PC-3 (cell line): ENCODE data around the gene PPRC1. TPM values are rescaled to one million over a fixed set of nuclear protein-coding genes. Genes with fewer than 3 reads are reported as not detected.

Experiments used
- ATAC-seq: fragments of 200-7000 bp; cut with Tn5 transposase; 2 replicates; pipeline ENCODE4 v1.9.1; 2020; ENCODE audit warnings: mild to moderate bottlenecking, moderate library complexity
- BruUV-seq: library from RNA; stranded (reverse); fragments of 400-500 nt; replicated peaks from 2 replicates; lab custom pipeline; 2021; lab: Mats Ljungman, UMichigan
- CTCF ChIA-PET: fragments of 300-600 bp; sonication (Branson Sonifier 250); formaldehyde crosslinking; loops from one replicate; lab custom pipeline; 2022; ENCODE audit warnings: antibody characterized with exemption; lab: Charles Lee
- POLR2A ChIA-PET: fragments of 300-600 bp; sonication (Branson Sonifier 250); formaldehyde crosslinking; loops from one replicate; lab custom pipeline; 2022; ENCODE audit warnings: antibody characterized with exemption; ENCODE audit not compliant: unreplicated experiment; lab: Charles Lee
- DNase-seq: peaks from one replicate; pipeline ENCODE4 v3.0.0-alpha.2; 2015
- H2AFZ ChIP-seq: fragments of 300-600 bp; sonication (generic); 2 replicates; pipeline ENCODE4 v1.6.0; 2016; ENCODE audit warnings: antibody characterized with exemption, low read length
- H3F3A ChIP-seq: fragments of 300-600 bp; sonication (generic); one replicate; pipeline ENCODE4 v1.6.0; 2017; ENCODE audit warnings: antibody characterized with exemption, low read length, control low read depth, mild to moderate bottlenecking; ENCODE audit not compliant: unreplicated experiment
- H3K27ac ChIP-seq: fragments of 300-600 bp; sonication (generic); 2 replicates; pipeline ENCODE4 v1.5.1; 2016; ENCODE audit warnings: mild to moderate bottlenecking, low read length
- H3K27me3 ChIP-seq: fragments of 300-600 bp; sonication (generic); 2 replicates; pipeline ENCODE4 v1.6.1; 2016; ENCODE audit warnings: low read length, mixed read lengths
- H3K36me3 ChIP-seq: fragments of 300-600 bp; sonication (generic); 2 replicates; pipeline ENCODE4 v1.6.1; 2016; ENCODE audit warnings: low read depth, mixed run types, low read length, mixed read lengths
- H3K4me1 ChIP-seq: fragments of 300-600 bp; sonication (generic); 2 replicates; pipeline ENCODE4 v1.5.1; 2016; ENCODE audit warnings: low read length; ENCODE audit not compliant: insufficient read depth
- H3K4me2 ChIP-seq: fragments of 300-600 bp; sonication (generic); 2 replicates; pipeline ENCODE4 v1.6.0; 2016; ENCODE audit warnings: low read length
- H3K4me3 ChIP-seq: fragments of 300-600 bp; sonication (generic); 2 replicates; pipeline ENCODE4 v1.5.1; 2016; ENCODE audit warnings: mild to moderate bottlenecking, low read length, mixed read lengths
- H3K79me2 ChIP-seq: fragments of 300-600 bp; sonication (generic); 2 replicates; pipeline ENCODE4 v1.6.1; 2017; ENCODE audit warnings: low read length, mixed read lengths
- H3K9ac ChIP-seq: fragments of 300-600 bp; sonication (generic); 2 replicates; pipeline ENCODE4 v1.6.0; 2016; ENCODE audit warnings: mild to moderate bottlenecking, low read length
- H3K9me2 ChIP-seq: fragments of 300-600 bp; sonication (generic); replicated peaks from 2 replicates; pipeline ENCODE4 v1.6.1; 2016; ENCODE audit warnings: mixed run types, low read length, mixed read lengths
- H3K9me3 ChIP-seq: fragments of 300-600 bp; sonication (generic); 2 replicates; pipeline ENCODE4 v1.6.1; 2016; ENCODE audit warnings: low read length, mixed read lengths
- H4K20me1 ChIP-seq: fragments of 300-600 bp; sonication (generic); 2 replicates; pipeline ENCODE4 v1.6.1; 2016; ENCODE audit warnings: low read length, mixed read lengths
- CTCF ChIP-seq: fragments of 300-600 bp; sonication (generic); conservative IDR thresholded peaks from 2 replicates; pipeline ENCODE4 v1.5.1; 2017; ENCODE audit warnings: antibody characterized with exemption, low read depth, mild to moderate bottlenecking, low read length
- EZH2 ChIP-seq: fragments of 300-600 bp; sonication (generic); IDR thresholded peaks from one replicate; pipeline ENCODE4 v1.6.1; 2017; ENCODE audit warnings: antibody characterized with exemption, mild to moderate bottlenecking, low read length; ENCODE audit not compliant: unreplicated experiment
- EZH2phosphoT487 ChIP-seq: fragments of 300-600 bp; sonication (generic); IDR thresholded peaks from 2 replicates; pipeline ENCODE4 v1.6.1; 2018; ENCODE audit warnings: mild to moderate bottlenecking, antibody characterized with exemption, low read length, borderline replicate concordance
- intact Hi-C: fragments of 100-400 bp; cut with micrococcal nuclease; formaldehyde crosslinking; loops from 2 replicates; pipeline ENCODE4 v1.9.0; 2023
- total RNA-seq: library from RNA; depleted of rRNA; stranded (reverse); fragments of >200 nt; gene quantifications from 2 replicates; pipeline ENCODE4 v1.2.3, GENCODE V29; 2014

PPRC1 gene
- total RNA-seq, 1 experiment from 2014 or later, result 27.6 TPM

GRCh38 chr10:102106998-102107397 lies 25.8 kb upstream of the PPRC1 start:
- no peaks in the 10 kb centered on the region for H4K20me1 ChIP-seq
- DNase-seq (no peak), ATAC-seq (no peak)
- H3K36me3 ChIP-seq, result peaks cover 6% of the 10 kb centered on the region; the same call in 1 of the 2 replicates
- no peaks in the 10 kb centered on the region for H3K9me3 ChIP-seq
- H3K4me2 ChIP-seq, result no peak overlapping the region
- H3K4me1 ChIP-seq, result no peaks in the 10 kb centered on the region
- no peak overlapping the region for H2AFZ ChIP-seq
- no peak overlapping the region for H3K27ac ChIP-seq
- ChIA-PET CTCF (interaction anchor here (1.1 kb wide), 1 partner anchor 97 kb away, joined by 24 read pairs; no protein-coding TSS in a partner anchor), POLR2A (no interaction called here)
- no peak overlapping the region for H3K4me3 ChIP-seq
- no peak overlapping the region for H3K9ac ChIP-seq
- BruUV-seq, result no TSS peak
- no peaks in the 10 kb centered on the region for H3K9me2 ChIP-seq
- no peaks in the 10 kb centered on the region for H3F3A ChIP-seq
- H3K79me2 ChIP-seq, result peaks cover 3% of the 10 kb centered on the region
- H3K27me3 ChIP-seq, result no peaks in the 10 kb centered on the region
- intact Hi-C loops, result no loop called here
- TF ChIP-seq EZH2 (no peak), CTCF (no peak), EZH2phosphoT487 (no peak)

- H3K27ac ChIP-seq, result no peak overlapping the region
- peaks cover 10% of the 10 kb centered on the region for H4K20me1 ChIP-seq
- peaks cover 27% of the 10 kb centered on the region for H3K79me2 ChIP-seq
- H3K4me1 ChIP-seq, result peaks cover 12% of the 10 kb centered on the region
- DNase-seq (no peak), ATAC-seq (no peak)
- BruUV-seq, result no TSS peak
- no peak overlapping the region for H3K9ac ChIP-seq
- H3K4me2 ChIP-seq, result no peak overlapping the region
- POLR2A ChIA-PET, result no interaction called here
- no peak for TF ChIP-seq EZH2phosphoT487
- CTCF ChIA-PET, result no interaction called here
- no peak overlapping the region for H3K4me3 ChIP-seq
- H3K36me3 ChIP-seq, result peaks cover 6% of the 10 kb centered on the region; the same call in 1 of the 2 replicates
- H3K27me3 ChIP-seq, result no peaks in the 10 kb centered on the region
- no peaks in the 10 kb centered on the region for H3K9me3 ChIP-seq
- H3K9me2 ChIP-seq, result no peaks in the 10 kb centered on the region
- intact Hi-C loops, result no loop called here
- H2AFZ ChIP-seq, result no peak overlapping the region
- H3F3A ChIP-seq, result no peaks in the 10 kb centered on the region
Measured at GRCh38 chr10:102109166-102110116, 23.4 kb upstream of the PPRC1 start.

- BruUV-seq, result no TSS peak
- no peak overlapping the region for H3K4me3 ChIP-seq
- no peak overlapping the region for H3K4me2 ChIP-seq
- ATAC-seq, result no peak
- H3K9me2 ChIP-seq, result no peaks in the 10 kb centered on the region
- DNase-seq, result no peak
- no peaks in the 10 kb centered on the region for H3F3A ChIP-seq
- H3K79me2 ChIP-seq, result peaks cover 40% of the 10 kb centered on the region
- H3K9me3 ChIP-seq, result no peaks in the 10 kb centered on the region
- H2AFZ ChIP-seq, result no peak overlapping the region
- peaks cover 6% of the 10 kb centered on the region; the same call in 1 of the 2 replicates for H3K36me3 ChIP-seq
- TF ChIP-seq EZH2 (no peak), CTCF (no peak), EZH2phosphoT487 (no peak)
- intact Hi-C loops, result no loop called here
- H3K27me3 ChIP-seq, result no peaks in the 10 kb centered on the region
- ChIA-PET CTCF (no interaction called here), POLR2A (no interaction called here)
- no peak overlapping the region for H3K9ac ChIP-seq
- H4K20me1 ChIP-seq, result peaks cover 10% of the 10 kb centered on the region
- H3K27ac ChIP-seq, result no peak overlapping the region
- peaks cover 23% of the 10 kb centered on the region for H3K4me1 ChIP-seq
Measured at GRCh38 chr10:102111276-102111675, 21.6 kb upstream of the PPRC1 start.
